NCI-H2196 (cell line): Measurements from ENCODE around the gene TUBB2B.

ENCODE experiments used
- DNase-seq: peaks from one replicate; lab custom pipeline; 2025; ENCODE audit not compliant: unreplicated experiment; lab: John Stamatoyannopoulos, UW

TUBB2B gene

DNA sequence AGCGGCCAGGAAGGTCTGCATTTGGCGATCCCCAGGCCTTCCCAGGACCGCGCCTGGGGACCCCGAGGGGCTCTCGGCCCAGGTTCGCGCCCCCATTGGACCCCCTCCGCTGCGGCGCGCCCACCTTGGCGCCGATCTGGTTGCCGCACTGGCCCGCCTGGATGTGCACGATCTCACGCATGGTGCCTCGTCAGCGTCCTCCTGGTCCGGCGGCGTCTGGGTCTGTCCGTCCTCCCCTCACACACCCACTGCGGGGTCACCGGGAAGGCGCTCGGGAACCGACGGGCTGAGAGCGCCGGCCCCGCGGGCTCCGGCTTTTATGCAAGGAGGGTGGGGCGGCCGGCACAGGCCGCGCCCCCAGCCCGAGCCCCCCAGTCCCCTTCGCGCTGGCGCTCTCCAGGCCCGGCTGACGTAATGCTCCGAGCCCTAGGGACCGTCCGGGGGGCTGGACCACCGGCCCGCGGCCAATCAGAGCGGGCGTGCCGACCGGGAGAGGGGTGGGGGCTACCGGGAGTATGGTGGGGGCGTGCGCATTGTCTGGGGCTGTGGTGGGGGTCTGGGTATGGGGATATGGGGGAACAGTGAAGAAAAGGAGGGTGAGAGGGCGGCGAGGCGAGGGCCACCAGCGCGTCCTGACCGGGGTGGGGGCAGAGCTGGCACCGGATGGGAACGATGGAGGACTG, at the start of gene TUBB2B:
TUBB2B (minus strand) TSS at position 291 of the 683 bp plus-strand sequence; CDS start at position 181, 110 bp downstream.
- peak; percentile 90 for DNase-seq

DNA sequence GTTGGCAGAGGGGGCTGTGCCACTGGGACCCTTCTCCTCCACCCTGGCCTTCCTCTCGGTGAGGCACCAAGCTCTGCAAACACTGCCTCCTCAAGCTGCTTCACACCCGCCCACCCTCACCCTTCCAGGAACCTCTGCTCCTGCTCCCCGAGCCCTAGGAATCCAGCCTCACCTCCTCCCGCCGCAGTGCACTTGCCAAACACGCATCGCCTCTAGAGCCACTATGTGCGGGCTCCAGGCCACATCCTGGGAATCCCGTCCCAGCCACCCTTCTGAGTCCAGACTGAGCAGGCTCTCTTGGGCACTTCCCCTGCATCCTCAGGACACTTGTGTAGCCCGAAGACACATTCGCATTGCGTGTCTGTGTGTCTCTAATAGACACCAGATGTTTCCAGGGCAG, 49.8 kb upstream of the TUBB2B start:
- no peak for DNase-seq

DNA sequence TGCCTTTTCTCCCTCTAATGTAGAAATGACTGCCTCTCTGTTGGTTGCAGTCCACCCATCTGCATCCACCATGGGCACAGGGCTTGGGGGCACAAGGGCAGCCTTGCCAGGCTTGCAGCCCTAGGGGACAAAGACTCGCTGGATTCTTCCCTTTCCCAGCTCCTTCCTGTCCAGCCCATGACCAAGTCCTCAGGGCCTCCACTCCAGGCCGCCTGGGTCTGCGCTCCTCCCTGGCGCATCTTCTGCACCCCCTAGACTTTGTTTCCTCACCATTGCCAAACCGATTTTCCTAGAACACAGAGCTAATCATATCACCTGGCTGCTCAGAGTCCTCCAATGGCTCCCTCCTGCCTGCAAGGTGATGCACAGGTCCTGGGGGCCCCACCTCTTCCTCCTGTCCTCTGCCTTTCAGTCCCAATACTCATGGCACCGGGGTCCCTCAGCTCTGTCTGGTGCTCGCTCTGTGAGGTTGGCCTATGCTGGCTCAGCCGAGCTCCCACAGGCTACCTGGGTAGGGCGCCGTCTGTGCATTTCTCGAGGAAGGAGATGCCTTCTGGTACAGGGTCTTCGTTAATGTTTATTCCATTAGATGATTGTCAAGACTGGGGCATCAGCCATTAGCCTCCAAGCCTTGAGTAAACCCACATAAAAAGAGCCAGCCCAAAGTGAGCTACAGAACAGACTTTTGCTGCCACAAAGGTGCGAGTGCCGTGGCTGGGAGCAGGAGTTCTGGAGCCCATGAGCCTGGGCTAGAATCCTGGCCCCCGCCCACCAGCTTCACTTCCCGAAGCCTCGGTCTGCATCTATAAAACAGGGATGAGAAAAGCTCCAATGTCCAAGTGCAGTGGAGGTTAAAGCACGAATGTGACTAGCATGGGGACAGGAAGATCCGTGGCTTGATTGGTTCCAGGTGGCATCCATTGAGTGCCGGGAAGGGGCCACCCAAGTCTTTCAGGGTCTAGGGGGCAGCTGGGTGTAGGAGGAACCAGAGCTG, 49.0 kb upstream of the TUBB2B start:
- no peak for DNase-seq

DNA sequence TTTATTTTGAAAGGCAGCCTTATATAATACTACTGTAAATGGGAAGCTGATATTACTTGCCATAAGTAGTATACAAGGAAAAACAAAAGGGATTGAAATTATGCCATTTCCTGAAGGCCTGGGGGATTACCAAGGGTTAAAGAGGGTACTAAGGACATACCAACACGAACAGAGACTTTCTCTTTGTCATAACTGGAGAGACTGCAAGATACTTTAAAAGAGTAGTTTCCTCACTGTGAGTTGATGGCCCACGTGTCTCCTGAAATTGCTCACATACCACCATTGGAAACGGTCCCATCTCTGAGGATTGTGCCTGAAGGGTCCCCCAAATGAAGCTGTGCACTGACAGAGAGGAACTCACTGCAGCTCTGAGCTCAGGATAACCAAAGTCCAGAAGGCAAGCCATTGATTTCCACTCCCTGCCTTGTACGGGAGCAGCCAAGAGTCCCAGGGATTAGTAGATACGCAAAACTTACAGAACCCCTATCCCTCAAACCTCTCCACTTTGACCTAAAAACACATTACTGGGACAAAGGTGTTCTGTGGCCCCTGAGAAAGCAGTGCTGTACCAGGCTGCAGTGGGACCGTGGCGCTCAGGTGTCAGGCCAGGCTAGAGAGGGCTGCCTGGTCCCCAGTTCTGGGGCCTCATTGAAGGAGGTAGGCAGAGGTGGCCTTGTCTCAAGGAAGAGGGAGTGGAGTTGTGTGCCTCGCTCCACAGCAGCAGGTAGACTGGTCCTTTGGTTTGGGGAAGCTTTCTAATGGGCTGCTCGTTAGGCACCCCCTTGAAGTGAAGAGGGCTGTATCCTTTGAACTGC, 46.5 kb upstream of the TUBB2B start:
- no peak for DNase-seq

DNA sequence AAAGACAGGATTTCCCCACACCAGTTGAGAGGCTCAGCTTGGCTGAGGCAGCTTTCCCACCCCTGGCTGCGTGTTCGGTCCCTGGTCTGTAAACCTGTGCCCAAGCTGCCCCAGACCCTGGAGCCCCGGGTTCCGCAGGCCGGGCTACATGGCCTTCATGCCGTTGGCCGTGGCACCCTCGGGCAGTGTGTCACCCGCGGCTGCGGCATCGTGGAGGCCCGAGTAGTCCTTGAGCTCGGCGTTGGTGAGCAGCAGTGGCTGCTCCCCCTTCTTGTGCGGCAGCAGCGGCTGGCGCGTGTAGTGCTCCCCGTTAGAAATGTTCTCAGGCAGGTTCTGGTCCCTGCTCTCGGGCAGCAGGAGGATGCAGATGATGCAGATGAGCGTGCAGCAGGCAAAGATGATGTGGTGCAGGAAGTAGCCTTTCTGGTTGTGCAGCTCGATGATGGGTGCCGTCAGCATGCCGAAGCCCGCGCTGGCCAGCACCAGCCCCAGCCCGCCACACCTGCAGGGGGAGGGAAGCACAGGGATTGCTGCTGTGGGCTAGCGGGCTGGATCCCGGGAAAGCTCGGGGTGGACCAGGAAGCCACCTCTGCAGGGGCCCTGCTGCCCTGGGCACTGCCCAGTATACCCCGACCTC, 45.6 kb upstream of the TUBB2B start:
- no peak for DNase-seq

DNA sequence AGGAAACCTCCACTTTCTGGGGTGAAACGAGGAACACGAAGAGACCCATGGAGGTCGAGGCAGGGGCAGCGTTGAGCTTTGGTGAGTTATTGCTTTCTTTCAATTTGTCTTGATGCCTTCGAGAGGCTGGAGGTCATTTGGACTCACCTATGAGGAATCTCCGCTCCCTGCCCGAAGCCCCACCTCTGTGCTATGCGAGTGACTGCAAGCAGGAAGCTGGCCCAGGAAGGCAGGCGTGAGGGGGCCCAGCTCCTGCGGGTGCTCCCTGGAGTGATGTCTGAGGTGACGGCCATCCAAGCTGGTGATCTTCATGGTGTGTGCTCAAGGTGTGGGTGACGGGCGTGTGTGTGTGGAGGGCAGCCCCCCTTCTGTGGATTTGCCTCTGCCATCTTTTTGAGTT, 44.3 kb upstream of the TUBB2B start:
- DNase-seq = no peak

DNA sequence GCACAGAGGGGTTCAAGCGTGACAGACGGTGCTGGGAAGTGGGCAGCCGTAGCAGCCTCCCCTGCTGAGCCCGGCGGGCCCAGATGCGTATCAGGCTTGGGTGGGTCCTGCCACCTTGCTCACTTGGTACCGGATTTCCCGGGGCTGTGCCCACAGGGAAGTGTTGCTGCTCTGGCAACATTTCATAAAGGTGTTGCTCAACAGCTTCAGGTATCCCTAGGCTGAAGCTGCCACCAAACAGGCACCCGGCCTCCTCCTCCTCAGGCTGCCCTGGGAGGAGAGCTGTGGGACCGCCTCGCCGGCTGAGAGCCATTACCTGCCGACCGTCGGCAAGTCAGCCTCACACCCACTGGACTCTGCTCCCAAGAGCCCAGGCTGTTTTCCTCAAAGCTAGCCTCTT, 42.8 kb upstream of the TUBB2B start:
- DNase-seq = no peak

DNA sequence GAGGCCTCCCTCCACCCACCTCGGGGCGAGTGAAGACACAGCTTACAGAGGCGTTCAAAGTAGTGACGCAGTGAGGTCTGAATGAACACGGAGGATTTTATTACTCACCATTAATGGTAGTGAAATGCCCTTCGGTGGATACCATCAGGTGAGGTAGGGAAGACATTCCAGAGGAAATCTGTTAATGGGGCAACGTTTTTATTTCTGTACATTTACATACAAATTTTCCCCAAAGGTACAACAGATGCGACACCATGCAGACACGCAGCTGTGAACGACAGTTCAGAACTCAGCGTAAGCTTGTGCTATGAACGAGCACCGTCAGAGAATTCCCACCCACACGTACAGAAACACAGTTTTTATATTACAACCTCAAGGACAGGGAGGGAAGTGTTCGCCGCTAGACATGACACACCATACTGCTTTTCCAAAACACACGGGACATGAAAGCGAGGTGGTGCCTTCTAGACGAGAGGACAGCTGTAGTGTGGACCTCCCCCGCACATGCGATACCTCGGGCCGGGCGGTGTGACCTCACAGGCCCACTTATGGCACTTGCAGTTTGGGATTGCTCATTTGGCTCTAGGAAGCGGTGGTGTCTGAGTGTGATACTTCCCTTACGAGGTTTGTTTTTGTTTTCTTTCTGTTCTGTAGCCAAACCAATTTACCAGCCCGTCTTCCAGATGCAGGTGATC, 42.0 kb upstream of the TUBB2B start:
- DNase-seq = no peak

DNA sequence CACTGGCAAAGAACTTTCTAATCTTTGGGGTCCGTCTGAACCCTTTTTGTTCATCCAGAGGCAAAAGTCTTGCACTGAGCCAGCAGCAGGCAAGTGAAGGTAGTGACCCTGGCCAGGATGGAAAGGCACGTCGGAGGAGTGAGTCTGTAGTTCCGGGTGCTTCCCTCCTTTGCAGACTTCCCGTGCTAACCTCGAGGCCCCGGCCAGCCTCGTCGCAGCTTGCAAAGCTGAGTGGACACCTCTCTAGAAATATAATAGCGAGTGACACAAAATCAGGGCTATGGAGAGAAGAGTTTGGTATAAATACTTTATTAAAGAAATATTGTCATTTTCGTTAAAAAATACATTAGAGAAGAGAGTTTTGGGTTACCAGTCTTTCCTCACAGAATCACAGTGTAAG, 41.2 kb upstream of the TUBB2B start:
- no peak for DNase-seq

DNA sequence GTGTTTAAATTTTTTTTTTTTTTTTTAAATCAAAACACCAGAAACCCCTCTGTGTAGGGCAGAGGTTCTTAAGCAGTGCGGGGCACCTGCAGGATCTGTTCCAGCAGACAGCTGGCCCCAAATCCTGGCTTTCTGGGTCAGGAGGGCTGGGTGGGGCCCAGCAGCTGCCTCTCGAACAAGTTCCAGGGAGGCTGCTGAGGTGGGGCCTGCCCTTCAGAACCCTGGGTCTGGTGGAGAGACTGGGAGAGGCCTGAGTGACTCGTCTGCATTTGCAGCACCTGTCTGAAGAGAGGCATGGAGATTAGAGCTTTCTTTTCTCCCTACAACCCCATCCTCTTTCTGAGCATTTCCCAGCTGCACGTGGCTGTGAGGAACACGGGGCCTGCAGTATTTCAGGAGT, 39.7 kb upstream of the TUBB2B start:
- no peak for DNase-seq

DNA sequence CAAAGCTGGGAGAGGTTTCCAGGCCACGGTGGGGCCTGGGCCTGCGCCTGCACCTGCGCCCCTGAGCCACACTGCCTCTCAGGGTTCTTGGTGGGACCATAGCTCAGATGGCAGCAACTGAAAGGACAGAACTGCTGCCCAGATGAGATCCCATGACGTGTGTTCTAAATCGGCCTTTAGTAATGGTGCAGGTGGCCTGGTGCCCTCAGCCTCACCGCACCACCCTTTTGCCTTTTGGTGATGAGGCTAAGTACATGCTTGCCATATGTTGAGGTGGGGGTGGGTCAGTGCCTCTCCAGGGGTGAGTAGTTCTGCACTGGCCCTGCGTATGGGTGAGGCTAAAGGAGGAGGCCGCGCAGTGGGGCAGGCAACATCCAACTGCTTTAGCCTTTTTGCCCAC, 38.7 kb upstream of the TUBB2B start:
- DNase-seq = no peak

DNA sequence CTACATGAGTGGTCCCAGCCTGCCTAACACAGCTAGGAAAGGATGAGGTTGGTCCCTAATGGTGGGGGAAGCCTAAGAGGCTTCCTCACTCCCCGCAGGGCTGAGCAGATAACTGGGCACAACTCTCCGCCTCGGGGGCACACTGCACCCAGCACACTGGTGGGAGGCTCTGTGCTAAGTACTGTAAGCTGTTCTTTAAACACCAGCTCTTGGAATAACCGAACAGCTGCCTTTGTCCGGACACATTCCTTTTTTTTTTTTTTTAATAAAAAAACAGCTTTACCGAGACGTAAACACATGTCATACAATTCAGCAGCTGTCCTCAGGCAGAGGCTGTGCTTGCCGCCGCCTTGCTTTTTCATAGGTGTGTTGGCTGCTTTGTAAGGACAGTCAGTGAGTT, 38.2 kb upstream of the TUBB2B start:
- no peak for DNase-seq

DNA sequence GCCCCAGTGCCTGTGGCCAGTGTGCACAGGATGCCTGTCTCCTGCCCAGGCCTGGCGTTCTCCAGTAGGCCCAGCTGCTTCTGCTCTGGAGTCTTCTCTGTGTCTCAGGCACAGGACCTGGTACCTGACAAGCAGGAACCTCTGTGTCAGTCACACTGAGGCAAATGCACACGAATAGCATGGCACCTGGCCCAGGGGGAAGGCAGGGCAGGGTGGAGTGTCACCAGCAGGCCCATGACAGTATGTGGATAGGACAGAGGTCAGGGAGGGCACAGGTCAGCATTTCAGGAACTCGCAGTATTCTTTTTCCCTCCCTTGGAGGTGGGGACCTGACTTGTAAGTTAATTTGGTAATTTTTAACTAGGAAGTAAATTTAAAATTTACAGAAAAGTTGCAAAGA, 36.9 kb upstream of the TUBB2B start:
- DNase-seq = no peak

DNA sequence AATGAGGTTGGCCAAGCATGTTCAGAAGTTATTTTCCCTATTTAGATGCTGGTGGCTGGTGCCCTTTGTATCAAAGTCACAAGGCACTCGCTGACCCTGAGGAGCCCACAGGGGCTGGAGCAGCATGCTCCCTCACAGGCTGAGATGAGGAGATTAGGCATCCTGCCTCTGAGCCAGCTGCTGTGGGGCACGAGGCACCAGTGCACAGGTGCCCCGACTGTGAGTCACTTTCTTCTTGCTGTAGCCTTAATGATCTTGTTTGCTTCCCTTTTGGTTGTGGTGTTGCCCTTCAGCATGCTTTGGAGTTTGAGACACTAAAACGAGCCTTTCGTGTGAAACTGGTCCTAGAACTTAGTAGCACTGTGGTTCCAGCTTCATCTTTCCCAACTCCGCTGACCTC, 35.6 kb upstream of the TUBB2B start:
- DNase-seq = no peak

DNA sequence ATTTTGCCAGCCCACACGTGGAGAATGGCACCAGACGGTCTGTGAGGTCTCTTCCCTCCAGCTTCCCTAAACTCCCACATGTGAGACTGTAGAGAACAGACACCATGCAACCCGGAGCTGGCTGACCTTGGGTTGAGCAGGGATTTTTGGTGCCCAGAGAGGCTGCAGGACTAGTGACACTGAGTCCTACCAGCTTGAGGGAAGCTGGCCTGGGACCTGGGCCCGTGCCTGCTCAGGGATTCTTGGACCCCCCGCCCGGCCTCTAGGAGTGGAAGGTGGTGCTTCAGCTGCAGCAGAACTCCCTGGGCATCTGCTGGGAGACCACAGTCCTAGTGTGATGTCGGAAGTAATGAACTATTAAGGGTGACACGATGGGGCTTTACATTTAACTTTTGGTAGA, 34.5 kb upstream of the TUBB2B start:
- DNase-seq = no peak

DNA sequence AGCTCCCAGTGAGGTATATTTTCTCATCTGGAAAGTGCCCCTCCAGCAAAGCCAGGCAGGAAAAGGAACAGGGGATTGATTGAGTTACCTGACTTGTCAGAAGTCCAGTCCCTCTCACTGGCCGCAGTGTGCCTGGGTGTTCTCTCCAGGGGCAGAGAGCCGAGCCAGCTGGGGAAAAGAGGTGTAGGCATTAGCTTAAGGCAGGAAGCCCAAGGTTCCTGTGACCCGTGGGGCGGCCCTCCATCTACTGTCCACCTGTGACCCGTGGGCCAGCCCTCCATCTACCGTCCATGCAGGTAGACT, 34.0 kb upstream of the TUBB2B start:
- DNase-seq = no peak

DNA sequence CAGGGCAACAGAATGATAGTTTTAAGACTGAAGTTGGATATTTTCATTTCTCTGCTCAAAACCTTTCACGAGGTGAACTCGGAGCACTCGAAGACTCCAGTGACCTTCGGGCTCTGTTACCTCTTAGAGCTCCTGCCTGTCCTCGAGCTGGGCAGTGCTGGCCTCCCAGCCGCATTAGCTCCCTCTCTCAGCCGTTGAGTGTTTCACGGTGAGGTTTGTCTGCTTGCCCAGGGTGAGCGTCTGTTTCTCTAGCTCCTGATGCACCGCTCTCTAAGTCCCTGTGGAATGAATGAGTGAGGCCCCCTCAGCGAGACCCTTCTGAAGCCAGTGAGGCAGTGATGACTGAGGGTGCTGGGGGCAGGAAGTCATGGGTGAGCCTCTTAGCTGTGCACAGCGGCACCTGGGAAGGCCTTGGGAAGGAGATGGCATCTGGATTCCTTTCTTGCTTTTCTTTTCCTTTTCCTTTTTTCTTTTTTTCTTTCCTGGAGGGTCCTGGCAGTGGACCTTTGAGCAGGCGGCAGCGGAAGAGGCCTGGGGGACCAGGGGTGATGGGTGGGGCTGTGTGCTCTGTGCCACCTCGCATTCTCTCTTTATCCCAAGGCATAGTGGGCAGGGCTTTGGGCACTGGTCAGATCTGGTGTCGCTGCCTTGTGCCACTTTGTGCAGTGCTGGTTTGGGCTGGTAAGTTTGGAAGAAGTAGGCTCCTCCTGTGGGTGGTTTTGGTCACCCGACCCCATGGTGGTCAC, 33.5 kb upstream of the TUBB2B start:
- DNase-seq = no peak

DNA sequence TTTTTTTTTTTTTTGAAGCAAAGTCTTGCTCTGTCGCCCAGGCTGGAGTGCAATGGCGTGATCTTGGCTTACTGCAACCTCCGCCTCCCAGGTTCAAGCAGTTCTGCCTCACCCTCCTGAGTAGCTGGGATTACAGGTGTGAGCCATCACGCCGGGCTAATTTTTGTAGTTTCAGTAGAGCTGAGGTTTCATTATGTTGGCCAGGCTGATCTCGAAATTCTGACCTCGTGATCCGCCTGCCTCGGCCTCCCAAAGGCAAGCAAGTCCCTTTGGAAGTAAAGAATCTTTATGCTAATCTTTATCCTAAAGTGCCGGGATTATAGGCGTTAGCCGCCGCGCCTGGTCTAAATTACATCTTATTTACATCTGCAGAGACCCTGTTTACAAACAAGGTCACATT, 32.8 kb upstream of the TUBB2B start:
- DNase-seq = no peak

DNA sequence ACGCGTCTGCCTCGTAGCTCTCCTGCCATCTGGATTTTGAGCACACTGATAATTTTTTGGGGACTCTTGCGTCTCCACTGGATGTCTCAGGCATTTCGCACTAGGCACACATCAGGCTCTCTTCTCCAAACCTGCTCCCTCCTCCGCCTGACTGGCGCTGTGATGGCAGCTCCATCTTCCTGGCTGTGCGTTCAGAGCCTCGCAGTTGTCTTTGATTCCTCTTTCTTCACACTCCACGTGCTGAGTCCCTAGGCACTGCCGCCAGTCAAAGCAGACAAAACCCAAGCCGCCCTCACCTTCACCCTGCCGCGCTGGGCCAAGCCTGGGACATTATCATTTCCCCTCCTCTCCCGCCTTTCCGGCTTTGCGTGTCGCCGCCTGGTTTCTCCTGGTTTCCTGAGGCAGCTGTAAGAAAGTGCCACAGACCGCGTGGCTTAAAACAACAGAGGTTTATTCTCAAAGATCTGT, 32.1 kb upstream of the TUBB2B start:
- DNase-seq = no peak
